Lung (tissue), 12 donors: Measurements from ENCODE around the gene FBLIM1. TPM values are rescaled to one million over a fixed set of nuclear protein-coding genes. Genes with fewer than 3 reads are reported as not detected.
A peak's percentile ranks its signal among the peaks of the same experiment; 100 is the strongest.

Experiments
- ATAC-seq: fragments of 200-7000 bp; cut with Tn5 transposase; one replicate; pipeline ENCODE4 v1.9.1; 2020; ENCODE audit warnings: moderate number of reproducible peaks; ENCODE audit not compliant: insufficient read depth, low FRiP score
- DNase-seq, 3 donors: peaks; one replicate each; pipeline ENCODE4 v3.0.0-alpha.2; 2013 to 2017
- H3K27ac ChIP-seq, 2 donors: one replicate each; pipeline ENCODE4 v1.5.1; 2013; ENCODE audit warnings: mild to moderate bottlenecking in 2 of 2, moderate library complexity in 2 of 2, control low read depth in 1 of 2, inconsistent platforms in 1 of 2, low read depth in 1 of 2, low read length in 1 of 2
- H3K27me3 ChIP-seq, 3 donors: one replicate each; pipeline ENCODE4 v1.5.1; 2013; ENCODE audit warnings: low read length in 2 of 3; ENCODE audit not compliant: control insufficient read depth in 3 of 3, insufficient read depth in 3 of 3
- H3K36me3 ChIP-seq, 4 donors: one replicate each; pipeline ENCODE4 v1.5.1; 2013; ENCODE audit warnings: low read length in 4 of 4, mild to moderate bottlenecking in 1 of 4, moderate library complexity in 1 of 4; ENCODE audit not compliant: control insufficient read depth in 4 of 4, insufficient read depth in 4 of 4
- H3K4me1 ChIP-seq, 5 donors: one replicate each; pipeline ENCODE4 v1.5.1; 2013; ENCODE audit warnings: low read length in 5 of 5, mild to moderate bottlenecking in 2 of 5, moderate library complexity in 1 of 5; ENCODE audit not compliant: control insufficient read depth in 5 of 5, insufficient read depth in 5 of 5
- H3K4me3 ChIP-seq: one replicate; pipeline ENCODE4 v1.5.1; 2013; ENCODE audit warnings: mild to moderate bottlenecking, control low read depth, moderate library complexity
- H3K9ac ChIP-seq, 2 donors: one replicate each; pipeline ENCODE4 v1.5.1; 2013; ENCODE audit warnings: low read length in 2 of 2, control low read depth in 1 of 2; ENCODE audit not compliant: insufficient read depth in 1 of 2
- H3K9me3 ChIP-seq, 4 donors: one replicate each; pipeline ENCODE4 v1.5.1; 2013; ENCODE audit warnings: low read length in 3 of 4, mild to moderate bottlenecking in 1 of 4, moderate library complexity in 1 of 4; ENCODE audit not compliant: control insufficient read depth in 4 of 4, insufficient read depth in 3 of 4
- WGBS, 2 donors: extraction: QIAGEN DNeasy Blood & Tissue Kit; methylation state at CpG; one replicate each; pipeline ENCODE4 v1.1.7; 2013; 5-methylcytosine and 5-hydroxymethylcytosine counted together
- polyA plus RNA-seq, 2 donors: library from polyadenylated mRNA; stranded (reverse); fragments of 200-250 nt; gene quantifications; one replicate each; pipeline ENCODE4 v1.2.1, GENCODE V29; 2013
- total RNA-seq, 2 donors: library from RNA; depleted of rRNA in 1 of 2; stranded (reverse); fragments of >200 nt in 1 of 2; gene quantifications; one replicate each; pipeline ENCODE4 v1.2.1, GENCODE V29; 2014 to 2021
- TF ChIP-seq, protein P1 (sequence below): IDR thresholded peaks from 2 replicates; pipeline ENCODE4 v1.5.1; 2012; ENCODE audit warnings: mild to moderate bottlenecking; ENCODE audit errors: control extremely low read depth, extremely low read depth
- donor health status: control.
- donor health status: control.
- donor health status: Bipolar disorder and iron deficiency.
- donor health status: healthy.
- donor health status: DM: yes; HTN: yes; CAD: no.

Gene FBLIM1
- total and polyA plus RNA-seq, 4 donors = 15.8 to 55.0 (median 31.8) TPM

DNA sequence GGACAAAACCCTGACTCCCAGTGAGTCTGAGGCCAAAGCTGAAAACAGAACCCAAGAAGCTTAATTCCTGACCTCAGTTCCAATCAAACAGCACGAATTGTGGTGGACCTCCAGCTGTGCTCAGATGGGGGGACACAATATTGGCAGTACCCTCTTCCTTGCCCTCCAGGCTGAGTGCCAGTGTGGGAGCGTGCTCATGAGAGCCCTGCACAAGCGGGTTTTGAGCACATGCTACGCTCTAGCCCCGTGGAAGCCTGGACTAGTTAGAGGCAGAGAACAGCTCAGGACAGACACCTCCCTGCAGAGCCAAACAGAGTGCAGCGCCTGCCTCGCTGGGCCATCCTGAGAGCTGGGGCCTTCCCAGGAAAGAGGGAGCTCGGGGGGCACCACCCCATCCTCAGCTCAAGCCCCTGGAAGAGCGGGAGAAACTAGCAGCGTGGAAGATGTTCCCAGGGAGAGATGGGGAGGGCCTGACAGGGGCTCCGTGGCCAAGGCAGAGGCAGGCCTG is 25.3 kb upstream of the FBLIM1 start:
- no peak overlapping the region for H3K9ac ChIP-seq
- H3K4me3 ChIP-seq = no peak overlapping the region
- no peak overlapping the region for H3K27ac ChIP-seq
- no peaks in the 10 kb centered on the region for H3K27me3 ChIP-seq
- peaks cover 0 to 14% (median 7%) of the 10 kb centered on the region in 5 donors for H3K4me1 ChIP-seq
- 93 to 94% methylated on average over 11 of the region's 11 CpGs for WGBS, 2 donors
- TF ChIP-seq, protein P1, sequence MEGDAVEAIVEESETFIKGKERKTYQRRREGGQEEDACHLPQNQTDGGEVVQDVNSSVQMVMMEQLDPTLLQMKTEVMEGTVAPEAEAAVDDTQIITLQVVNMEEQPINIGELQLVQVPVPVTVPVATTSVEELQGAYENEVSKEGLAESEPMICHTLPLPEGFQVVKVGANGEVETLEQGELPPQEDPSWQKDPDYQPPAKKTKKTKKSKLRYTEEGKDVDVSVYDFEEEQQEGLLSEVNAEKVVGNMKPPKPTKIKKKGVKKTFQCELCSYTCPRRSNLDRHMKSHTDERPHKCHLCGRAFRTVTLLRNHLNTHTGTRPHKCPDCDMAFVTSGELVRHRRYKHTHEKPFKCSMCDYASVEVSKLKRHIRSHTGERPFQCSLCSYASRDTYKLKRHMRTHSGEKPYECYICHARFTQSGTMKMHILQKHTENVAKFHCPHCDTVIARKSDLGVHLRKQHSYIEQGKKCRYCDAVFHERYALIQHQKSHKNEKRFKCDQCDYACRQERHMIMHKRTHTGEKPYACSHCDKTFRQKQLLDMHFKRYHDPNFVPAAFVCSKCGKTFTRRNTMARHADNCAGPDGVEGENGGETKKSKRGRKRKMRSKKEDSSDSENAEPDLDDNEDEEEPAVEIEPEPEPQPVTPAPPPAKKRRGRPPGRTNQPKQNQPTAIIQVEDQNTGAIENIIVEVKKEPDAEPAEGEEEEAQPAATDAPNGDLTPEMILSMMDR = no peak
- no peaks in the 10 kb centered on the region for H3K9me3 ChIP-seq
- H3K36me3 ChIP-seq = peaks cover 1 to 58% (median 14%) of the 10 kb centered on the region in 4 donors
- ATAC-seq (no peak), DNase-seq (peak in 1 of 3 donors; percentile 11)

GRCh38 chr1:15733726-15734226 is 24.8 kb upstream of the FBLIM1 start:
- Histone ChIP-seq H3K36me3 (peaks cover 0 to 53% (median 12%) of the 10 kb centered on the region in 4 donors), H3K9ac (no peak overlapping the region), H3K4me3 (no peak overlapping the region), H3K4me1 (peaks cover 0 to 14% (median 7%) of the 10 kb centered on the region in 5 donors), H3K9me3 (no peaks in the 10 kb centered on the region), H3K27me3 (no peaks in the 10 kb centered on the region), H3K27ac (no peak overlapping the region)
- TF ChIP-seq, protein P1 = no peak
- ATAC-seq = no peak
- peak in 1 of 3 donors; percentile 9 for DNase-seq
- WGBS, 2 donors = 95% methylated on average over 27 of the region's 27 CpGs

- H3K4me1 ChIP-seq = peaks cover 0 to 14% (median 7%) of the 10 kb centered on the region in 5 donors
- WGBS, 2 donors = 84 to 86% methylated on average over 13 of the region's 13 CpGs
- ATAC-seq = no peak
These were observed 24.3 kb upstream of the FBLIM1 start for GRCh38 chr1:15734296-15734695.

More at GRCh38 chr1:15734296-15734695, 24.3 kb upstream of the FBLIM1 start:
- Histone ChIP-seq H3K9me3 (no peaks in the 10 kb centered on the region), H3K27ac (no peak overlapping the region), H3K9ac (no peak overlapping the region), H3K36me3 (peaks cover 0 to 50% (median 9%) of the 10 kb centered on the region in 4 donors), H3K4me3 (no peak overlapping the region), H3K27me3 (no peaks in the 10 kb centered on the region)
- TF ChIP-seq, protein P1 = no peak
- peak in 1 of 3 donors; percentile 9 for DNase-seq
